Neuronal stem cell (in vitro differentiated cells): Measurements from ENCODE around the gene SDC3.

Experiments used
- DNase-seq: peaks from one replicate; pipeline ENCODE4 v3.0.0-alpha.2; 2013; ENCODE audit warnings: low spot score
- H2AFZ ChIP-seq: one replicate; pipeline ENCODE4 v1.6.1; 2013; ENCODE audit warnings: mild to moderate bottlenecking, low read length, inconsistent platforms
- H2AK5ac ChIP-seq: 2 replicates; pipeline ENCODE4 v1.6.1; 2013; ENCODE audit warnings: low read depth, mild to moderate bottlenecking, inconsistent platforms, low read length, moderate library complexity, mixed read lengths
- H2BK120ac ChIP-seq: 2 replicates; pipeline ENCODE4 v1.6.1; 2013; ENCODE audit warnings: low read depth, mild to moderate bottlenecking, inconsistent platforms, low read length, moderate library complexity, mixed read lengths
- H2BK12ac ChIP-seq: one replicate; pipeline ENCODE4 v1.6.1; 2013; ENCODE audit warnings: low read length, inconsistent platforms
- H2BK15ac ChIP-seq: 2 replicates; pipeline ENCODE4 v1.6.1; 2013; ENCODE audit warnings: mild to moderate bottlenecking, low read length, inconsistent platforms, mixed read lengths
- H2BK5ac ChIP-seq: one replicate; pipeline ENCODE4 v1.6.1; 2013; ENCODE audit warnings: inconsistent platforms, mild to moderate bottlenecking, low read length, moderate library complexity
- H3K14ac ChIP-seq: one replicate; pipeline ENCODE4 v1.6.1; 2013; ENCODE audit warnings: low read length, inconsistent platforms
- H3K18ac ChIP-seq: 2 replicates; pipeline ENCODE4 v1.6.1; 2013; ENCODE audit warnings: low read length, inconsistent platforms
- H3K23ac ChIP-seq: 2 replicates; pipeline ENCODE4 v1.6.1; 2013; ENCODE audit warnings: low read depth, mild to moderate bottlenecking, mixed read lengths, low read length, inconsistent platforms; ENCODE audit not compliant: poor library complexity
- H3K27ac ChIP-seq: replicated peaks from 3 replicates; pipeline ENCODE4 v1.5.1; 2013; ENCODE audit warnings: low read length, inconsistent platforms
- H3K27me3 ChIP-seq, 3 experiments: 2 replicates each; pipeline ENCODE4 v1.6.1; 2013; ENCODE audit warnings: low read length in 3 of 3, mild to moderate bottlenecking in 2 of 3, inconsistent platforms in 1 of 3, low read depth in 1 of 3, mixed read lengths in 1 of 3, moderate library complexity in 1 of 3; ENCODE audit not compliant: control insufficient read depth in 3 of 3, insufficient read depth in 3 of 3
- H3K36me3 ChIP-seq, 2 donors: replicated peaks in 1 of 2; 2 replicates each; pipeline ENCODE4 v1.6.1; 2013; ENCODE audit warnings: low read length in 2 of 2; ENCODE audit not compliant: control insufficient read depth in 2 of 2, insufficient read depth in 2 of 2
- H3K4ac ChIP-seq: 2 replicates; pipeline ENCODE4 v1.6.1; 2013; ENCODE audit warnings: inconsistent platforms, mild to moderate bottlenecking, low read length, moderate library complexity
- H3K4me1 ChIP-seq, 2 donors: 1 replicate in 1 of 2; 2 replicates in 1 of 2; pipeline ENCODE4 v1.6.1; 2013; ENCODE audit warnings: low read length in 2 of 2, low read depth in 1 of 2; ENCODE audit not compliant: control insufficient read depth in 2 of 2, insufficient read depth in 1 of 2
- H3K4me2 ChIP-seq: one replicate; pipeline ENCODE4 v1.6.1; 2013; ENCODE audit warnings: mild to moderate bottlenecking, low read length, inconsistent platforms; ENCODE audit not compliant: insufficient read depth, poor library complexity, severe bottlenecking
- H3K4me3 ChIP-seq, 2 donors: 2 replicates each; pipeline ENCODE4 v1.5.1; 2013; ENCODE audit warnings: low read length in 2 of 2, mild to moderate bottlenecking in 2 of 2, inconsistent platforms in 1 of 2, moderate library complexity in 1 of 2
- H3K79me1 ChIP-seq: one replicate; pipeline ENCODE4 v1.6.1; 2013; ENCODE audit warnings: low read depth, mild to moderate bottlenecking, inconsistent platforms, low read length, moderate library complexity
- H3K9ac ChIP-seq: one replicate; pipeline ENCODE4 v1.6.1; 2013; ENCODE audit warnings: mild to moderate bottlenecking, low read depth, low read length, inconsistent platforms; ENCODE audit not compliant: poor library complexity
- H3K9me3 ChIP-seq, 2 donors: replicated peaks in 1 of 2; 2 replicates each; pipeline versions ENCODE3 to v1.6.1; 2013; ENCODE audit warnings: low read length in 2 of 2, mild to moderate bottlenecking in 2 of 2, inconsistent platforms in 1 of 2, low read depth in 1 of 2, mixed read lengths in 1 of 2, moderate library complexity in 1 of 2; ENCODE audit not compliant: control insufficient read depth in 2 of 2, insufficient read depth in 1 of 2
- H4K8ac ChIP-seq: one replicate; pipeline ENCODE4 v1.6.1; 2013; ENCODE audit warnings: low read depth, mild to moderate bottlenecking, inconsistent platforms, low read length, moderate library complexity
- H4K91ac ChIP-seq: one replicate; pipeline ENCODE4 v1.6.1; 2013; ENCODE audit warnings: low read length, low read depth, mild to moderate bottlenecking, inconsistent platforms; ENCODE audit not compliant: poor library complexity
- WGBS, 2 donors: extraction: QIAGEN DNeasy Blood & Tissue Kit; methylation state at CpG; one replicate each; pipeline ENCODE4 v1.1.7; 2013; ENCODE audit warnings: missing lambda C conversion rate in 2 of 2, mixed read lengths in 1 of 2; ENCODE audit not compliant: insufficient read length in 2 of 2, insufficient replicate concordance in 1 of 2; ENCODE audit errors: extremely low coverage in 2 of 2; 5-methylcytosine and 5-hydroxymethylcytosine counted together

Gene SDC3

DNA sequence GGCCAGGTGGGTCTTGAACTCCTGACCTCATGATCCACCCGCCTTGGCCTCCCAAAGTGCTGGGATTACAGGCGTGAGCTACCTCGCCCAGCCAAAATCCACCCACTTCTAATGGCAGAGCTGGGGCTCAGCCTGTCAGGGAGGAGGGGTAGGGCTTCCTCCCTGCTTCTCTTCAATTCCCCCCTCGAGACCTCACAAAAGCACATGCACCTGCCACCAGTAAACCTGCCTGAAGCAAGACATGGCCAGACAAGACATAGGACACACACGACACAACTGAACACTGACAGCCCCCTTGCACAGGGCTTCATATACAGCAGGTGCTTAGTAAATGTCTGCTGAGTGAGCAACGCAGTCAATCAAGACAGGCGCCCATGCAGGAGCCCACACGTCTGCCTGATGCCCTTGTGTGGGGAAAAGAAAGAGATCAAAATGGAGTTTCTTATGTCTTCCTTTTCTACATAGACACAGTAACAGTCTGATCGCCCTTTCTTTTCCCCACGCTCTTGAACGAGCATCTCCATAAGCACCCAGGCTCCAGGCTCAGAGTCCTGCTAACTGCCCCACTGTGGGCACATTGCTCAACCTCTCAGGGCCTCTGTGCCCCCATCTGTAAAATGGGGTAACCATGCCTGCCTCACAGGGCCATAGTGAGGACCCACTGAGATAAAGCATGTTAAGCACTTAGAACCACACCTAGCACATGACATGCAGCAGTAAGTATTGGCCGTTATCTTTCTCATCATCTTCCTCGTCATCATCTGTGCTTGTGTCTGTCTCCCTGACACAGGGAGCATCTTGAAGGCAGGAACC lies 8.8 kb downstream of the SDC3 start:
- WGBS, 2 donors = no CpG with 5 or more reads among the region's 13 CpGs
- Histone ChIP-seq H3K36me3 (peaks cover 0 to 14% of the 10 kb centered on the region in 2 donors), H3K4ac (no peak overlapping the region), H3K79me1 (peaks cover 11% of the 10 kb centered on the region), H4K91ac (no peak overlapping the region), H3K27me3 (no peaks in the 10 kb centered on the region), H2BK12ac (no peak overlapping the region), H3K9me3 (no peaks in the 10 kb centered on the region), H3K23ac (no peak overlapping the region), H2BK120ac (no peak overlapping the region), H3K4me2 (no peak overlapping the region), H2BK5ac (no peak overlapping the region), H2BK15ac (no peak overlapping the region), H2AFZ (no peak overlapping the region), H3K4me1 (peaks cover 19 to 26% of the 10 kb centered on the region in 2 donors), H3K27ac (no peak overlapping the region), H3K4me3 (no peak overlapping the region), H3K14ac (no peak overlapping the region), H4K8ac (no peak overlapping the region), H3K18ac (peak overlapping the region; percentile 42), H2AK5ac (no peak overlapping the region), H3K9ac (peak overlapping the region; percentile 38)
- no peak for DNase-seq

DNA sequence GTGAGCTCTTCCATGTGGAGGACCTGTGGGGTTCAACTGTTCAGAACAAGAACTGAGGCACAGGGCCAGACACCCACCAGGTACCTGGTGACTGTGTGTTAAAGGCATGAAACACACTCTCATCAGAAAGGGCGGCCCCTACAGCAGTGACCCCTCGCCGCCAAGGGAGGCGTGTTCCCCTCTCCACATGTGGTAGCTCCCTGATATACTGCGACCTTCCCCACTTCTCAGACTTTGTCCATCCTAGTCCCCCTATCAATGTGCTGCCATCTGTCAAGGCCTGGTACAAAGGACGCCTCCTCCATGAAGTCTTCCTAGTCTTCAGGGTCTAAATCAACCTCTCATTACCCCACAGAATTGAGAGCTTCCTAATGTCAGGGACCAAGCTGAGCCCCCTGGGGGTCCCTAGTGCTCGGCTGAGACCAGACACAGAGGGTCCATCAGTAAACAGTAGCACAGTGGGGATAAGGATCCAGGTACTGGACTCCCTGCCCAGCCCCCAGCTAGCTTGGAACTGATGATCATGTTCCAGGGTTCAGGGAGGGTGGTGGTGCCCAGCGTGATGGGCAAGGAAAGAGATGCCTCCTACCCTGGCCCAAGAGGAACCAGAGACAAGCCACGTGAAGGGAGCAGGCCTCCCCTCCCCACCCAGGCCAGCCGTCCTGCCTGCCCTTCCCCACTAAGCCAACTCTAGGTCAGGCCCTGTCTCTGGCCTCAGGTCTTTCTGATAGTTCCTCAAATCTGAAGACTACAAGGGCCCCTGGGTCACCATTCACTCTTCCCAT lies 10.3 kb downstream of the SDC3 start:
- H3K79me1 ChIP-seq = peaks cover 10% of the 10 kb centered on the region
- no peak overlapping the region for H4K8ac ChIP-seq
- H3K4me1 ChIP-seq = peaks cover 26 to 36% of the 10 kb centered on the region in 2 donors
- no peak overlapping the region for H2BK12ac ChIP-seq
- no CpG with 5 or more reads among the region's 10 CpGs for WGBS, 2 donors
- H3K27me3 ChIP-seq = no peaks in the 10 kb centered on the region
- H2AFZ ChIP-seq = no peak overlapping the region
- no peak overlapping the region for H4K91ac ChIP-seq
- H3K9me3 ChIP-seq = no peaks in the 10 kb centered on the region
- DNase-seq = no peak
- no peak overlapping the region for H3K4ac ChIP-seq
- H3K18ac ChIP-seq = no peak overlapping the region
- no peak overlapping the region for H3K9ac ChIP-seq
- peak overlapping the region; percentile 21 for H2AK5ac ChIP-seq
- no peak overlapping the region for H2BK120ac ChIP-seq
- peaks cover 0 to 18% of the 10 kb centered on the region in 2 donors for H3K36me3 ChIP-seq
- no peak overlapping the region for H3K4me2 ChIP-seq
- no peak overlapping the region for H3K4me3 ChIP-seq
- H3K27ac ChIP-seq = no peak overlapping the region
- no peak overlapping the region for H3K23ac ChIP-seq
- H2BK5ac ChIP-seq = no peak overlapping the region
- no peak overlapping the region for H3K14ac ChIP-seq
- no peak overlapping the region for H2BK15ac ChIP-seq

DNA sequence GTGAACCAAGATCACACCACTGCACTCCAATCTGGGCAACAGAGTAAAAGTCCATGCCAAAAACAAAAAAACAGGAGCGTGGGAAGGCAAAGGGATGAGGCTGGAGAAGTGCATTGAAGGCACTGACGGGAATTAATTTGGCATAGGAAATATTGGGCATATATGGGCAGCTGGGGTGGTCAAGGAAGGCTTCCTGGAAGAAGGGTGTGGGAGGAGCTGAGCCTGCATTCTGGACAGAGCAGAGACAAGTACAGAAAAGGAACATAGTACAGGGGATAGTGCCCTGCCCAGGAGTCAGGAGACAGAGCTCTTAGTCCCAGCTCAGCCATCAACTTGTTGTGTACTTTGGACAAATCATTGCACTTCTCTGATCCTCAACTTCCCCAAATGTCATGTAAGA lies 11.7 kb downstream of the SDC3 start:
- Histone ChIP-seq H2BK5ac (no peak overlapping the region), H3K4me1 (peaks cover 28 to 37% of the 10 kb centered on the region in 2 donors), H3K36me3 (peaks cover 0 to 18% of the 10 kb centered on the region in 2 donors), H2AK5ac (no peak overlapping the region), H3K23ac (no peak overlapping the region), H4K8ac (no peak overlapping the region), H3K27ac (no peak overlapping the region), H3K4me2 (no peak overlapping the region), H2BK12ac (no peak overlapping the region), H2BK120ac (no peak overlapping the region), H3K9me3 (no peaks in the 10 kb centered on the region), H3K9ac (no peak overlapping the region), H4K91ac (no peak overlapping the region), H2BK15ac (no peak overlapping the region), H3K4ac (no peak overlapping the region), H3K79me1 (peaks cover 13% of the 10 kb centered on the region), H2AFZ (no peak overlapping the region), H3K4me3 (no peak overlapping the region), H3K18ac (no peak overlapping the region), H3K27me3 (no peaks in the 10 kb centered on the region), H3K14ac (no peak overlapping the region)
- no peak for DNase-seq
- no CpG with 5 or more reads among the region's 2 CpGs for WGBS, 2 donors
